Duodenal mucosa (tissue), 2 donors: ENCODE data around the gene TTLL13.

Source experiments
- H3K27ac ChIP-seq: one replicate; pipeline ENCODE4 v1.7.0; 2013; ENCODE audit warnings: low read depth, low read length
- H3K27me3 ChIP-seq, 2 donors: one replicate each; pipeline ENCODE4 v1.7.0; 2013; ENCODE audit warnings: low read length in 2 of 2, control low read depth in 1 of 2; ENCODE audit not compliant: insufficient read depth in 2 of 2, control insufficient read depth in 1 of 2
- H3K36me3 ChIP-seq, 2 donors: one replicate each; pipeline ENCODE4 v1.7.0; 2013; ENCODE audit warnings: low read length in 2 of 2, control low read depth in 1 of 2; ENCODE audit not compliant: insufficient read depth in 2 of 2, control insufficient read depth in 1 of 2
- H3K4me1 ChIP-seq, 2 donors: one replicate each; pipeline ENCODE4 v1.7.0; 2013; ENCODE audit warnings: low read length in 2 of 2, control low read depth in 1 of 2; ENCODE audit not compliant: insufficient read depth in 2 of 2, control insufficient read depth in 1 of 2
- H3K4me3 ChIP-seq, 2 donors: one replicate each; pipeline ENCODE4 v1.7.0; 2013; ENCODE audit warnings: low read length in 2 of 2, low read depth in 1 of 2
- H3K9ac ChIP-seq, 2 donors: one replicate each; pipeline ENCODE4 v1.7.0; 2013; ENCODE audit warnings: low read length in 2 of 2, low read depth in 1 of 2
- H3K9me3 ChIP-seq, 2 donors: one replicate each; pipeline ENCODE4 v1.7.0; 2013; ENCODE audit warnings: low read length in 2 of 2, control low read depth in 1 of 2; ENCODE audit not compliant: control insufficient read depth in 1 of 2

The TTLL13 gene, protein sequence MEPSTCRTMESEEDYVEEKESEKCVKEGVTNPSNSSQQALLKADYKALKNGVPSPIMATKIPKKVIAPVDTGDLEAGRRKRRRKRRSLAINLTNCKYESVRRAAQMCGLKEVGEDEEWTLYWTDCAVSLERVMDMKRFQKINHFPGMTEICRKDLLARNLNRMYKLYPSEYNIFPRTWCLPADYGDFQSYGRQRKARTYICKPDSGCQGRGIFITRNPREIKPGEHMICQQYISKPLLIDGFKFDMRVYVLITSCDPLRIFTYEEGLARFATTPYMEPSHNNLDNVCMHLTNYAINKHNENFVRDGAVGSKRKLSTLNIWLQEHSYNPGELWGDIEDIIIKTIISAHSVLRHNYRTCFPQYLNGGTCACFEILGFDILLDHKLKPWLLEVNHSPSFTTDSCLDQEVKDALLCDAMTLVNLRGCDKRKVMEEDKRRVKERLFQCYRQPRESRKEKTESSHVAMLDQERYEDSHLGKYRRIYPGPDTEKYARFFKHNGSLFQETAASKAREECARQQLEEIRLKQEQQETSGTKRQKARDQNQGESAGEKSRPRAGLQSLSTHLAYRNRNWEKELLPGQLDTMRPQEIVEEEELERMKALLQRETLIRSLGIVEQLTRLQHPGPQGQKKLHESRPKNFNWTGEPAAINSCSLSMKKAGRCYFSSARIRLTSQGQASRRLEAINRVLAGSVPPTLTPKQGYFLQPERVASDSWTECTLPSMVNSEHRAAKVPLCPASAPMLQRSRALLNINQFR

GRCh38 chr15:90249203-90249863, at the start of gene TTLL13:
TSS of gene TTLL13 (plus strand) at chr15:90249556. CDS start at chr15:90250631, 1,075 bp downstream.
- Histone ChIP-seq H3K27me3 (no peaks in the 10 kb centered on the region), H3K9ac (peak within 1 kb of the TSS; percentile 18 to 30), H3K4me3 (peak within 1 kb of the TSS; percentile 76 to 80), H3K36me3 (no peaks in the 10 kb centered on the region), H3K9me3 (no peaks in the 10 kb centered on the region), H3K27ac (no peak within 1 kb of the TSS), H3K4me1 (peaks cover 6 to 11% of the 10 kb centered on the region in 2 donors)

- H3K36me3 ChIP-seq, result peaks cover 7 to 12% of the 10 kb centered on the region in 2 donors
- H3K9me3 ChIP-seq, result no peaks in the 10 kb centered on the region
- peak overlapping the region; percentile 84 for H3K4me3 ChIP-seq
- peaks cover 28 to 34% of the 10 kb centered on the region in 2 donors for H3K4me1 ChIP-seq
- peak overlapping the region; percentile 76 for H3K27ac ChIP-seq
- peak overlapping the region; percentile 80 to 87 for H3K9ac ChIP-seq
- H3K27me3 ChIP-seq, result no peaks in the 10 kb centered on the region
Observed at GRCh38 chr15:90200534-90201129, 48.7 kb upstream of the TTLL13 start.

DNA sequence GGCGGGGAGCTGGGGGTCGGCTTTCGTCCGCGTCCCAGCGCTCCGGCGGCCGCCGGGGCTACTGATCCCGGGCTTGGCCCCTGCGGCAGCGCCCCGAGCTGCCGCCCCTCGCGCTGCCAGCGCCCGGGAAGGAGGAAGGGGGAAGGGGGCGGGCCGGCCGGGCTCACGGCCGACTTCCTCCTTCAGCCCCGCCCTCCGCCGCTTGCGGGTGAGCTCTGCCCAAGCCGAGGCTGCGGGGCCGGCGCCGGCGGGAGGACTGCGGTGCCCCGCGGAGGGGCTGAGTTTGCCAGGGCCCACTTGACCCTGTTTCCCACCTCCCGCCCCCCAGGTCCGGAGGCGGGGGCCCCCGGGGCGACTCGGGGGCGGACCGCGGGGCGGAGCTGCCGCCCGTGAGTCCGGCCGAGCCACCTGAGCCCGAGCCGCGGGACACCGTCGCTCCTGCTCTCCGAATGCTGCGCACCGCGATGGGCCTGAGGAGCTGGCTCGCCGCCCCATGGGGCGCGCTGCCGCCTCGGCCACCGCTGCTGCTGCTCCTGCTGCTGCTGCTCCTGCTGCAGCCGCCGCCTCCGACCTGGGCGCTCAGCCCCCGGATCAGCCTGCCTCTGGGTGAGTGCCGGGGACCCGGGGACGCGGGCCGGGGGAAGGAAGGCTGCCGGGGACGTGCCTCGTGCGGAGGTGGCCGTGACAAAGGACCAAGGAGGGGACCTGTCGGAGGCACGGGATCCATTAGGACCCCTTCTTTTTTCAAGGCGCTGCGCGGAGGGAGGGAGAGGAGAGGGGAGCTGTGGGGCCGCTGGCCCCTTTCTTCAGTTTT, 48.0 kb upstream of the TTLL13 start, which contains the start of gene SEMA4B:
TSS of gene SEMA4B (plus strand) at position 201 of the 814 bp plus-strand sequence. CDS start at position 450, 249 bp downstream.
- H3K27me3 ChIP-seq, result no peaks in the 10 kb centered on the region
- H3K9ac ChIP-seq, result peak within 1 kb of the TSS; percentile 87
- peaks cover 28 to 34% of the 10 kb centered on the region in 2 donors for H3K4me1 ChIP-seq
- H3K36me3 ChIP-seq, result peaks cover 7 to 19% of the 10 kb centered on the region in 2 donors
- H3K9me3 ChIP-seq, result no peaks in the 10 kb centered on the region
- peak within 1 kb of the TSS; percentile 84 for H3K4me3 ChIP-seq
- peak within 1 kb of the TSS; percentile 76 for H3K27ac ChIP-seq

GRCh38 chr15:90201944-90202375, 47.4 kb upstream of the TTLL13 start:
- H3K4me1 ChIP-seq, result peaks cover 28 to 34% of the 10 kb centered on the region in 2 donors

GRCh38 chr15:90202929-90203328, 46.4 kb upstream of the TTLL13 start:
- Histone ChIP-seq H3K27me3 (no peaks in the 10 kb centered on the region), H3K4me1 (peaks cover 28 to 39% of the 10 kb centered on the region in 2 donors), H3K27ac (no peak overlapping the region), H3K4me3 (peak overlapping the region; percentile 84), H3K9me3 (no peaks in the 10 kb centered on the region), H3K9ac (peak overlapping the region; percentile 44 to 87), H3K36me3 (peaks cover 18 to 26% of the 10 kb centered on the region in 2 donors)

More at GRCh38 chr15:90201944-90202375, 47.4 kb upstream of the TTLL13 start:
- H3K27ac ChIP-seq, result peak overlapping the region; percentile 76
- H3K9ac ChIP-seq, result peak overlapping the region; percentile 87
- H3K9me3 ChIP-seq, result no peaks in the 10 kb centered on the region
- H3K4me3 ChIP-seq, result peak overlapping the region; percentile 84
- H3K36me3 ChIP-seq, result peaks cover 9 to 24% of the 10 kb centered on the region in 2 donors
- no peaks in the 10 kb centered on the region for H3K27me3 ChIP-seq

DNA sequence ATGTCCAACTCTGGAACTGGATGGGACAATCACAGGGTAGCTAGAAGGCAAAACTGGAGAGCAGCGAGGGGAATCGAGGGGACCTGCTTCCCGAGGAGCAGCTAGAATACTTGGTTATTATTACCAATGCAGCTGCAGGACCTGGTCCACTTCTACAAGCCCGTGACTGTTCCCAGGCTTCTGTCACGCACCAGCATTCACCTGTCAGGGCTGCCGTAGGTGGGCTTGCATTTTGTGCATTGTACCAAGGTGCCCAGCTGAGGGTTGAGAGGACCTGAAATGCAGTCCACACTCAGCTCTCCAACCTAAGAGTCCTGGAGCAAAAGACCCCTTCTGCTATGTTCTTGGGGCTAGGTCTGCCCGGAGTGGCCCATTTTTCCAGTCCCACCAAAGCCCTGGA, 45.9 kb upstream of the TTLL13 start:
- Histone ChIP-seq H3K36me3 (peaks cover 18 to 26% of the 10 kb centered on the region in 2 donors), H3K27me3 (no peaks in the 10 kb centered on the region), H3K9ac (peak overlapping the region; percentile 44 to 87), H3K9me3 (no peaks in the 10 kb centered on the region), H3K4me1 (peaks cover 28 to 36% of the 10 kb centered on the region in 2 donors), H3K27ac (no peak overlapping the region), H3K4me3 (peak overlapping the region; percentile 6 to 84)

- no peaks in the 10 kb centered on the region for H3K27me3 ChIP-seq
- H3K4me1 ChIP-seq, result peaks cover 28 to 33% of the 10 kb centered on the region in 2 donors
- H3K9ac ChIP-seq, result no peak overlapping the region
- H3K27ac ChIP-seq, result no peak overlapping the region
- no peaks in the 10 kb centered on the region for H3K9me3 ChIP-seq
- peaks cover 18 to 26% of the 10 kb centered on the region in 2 donors for H3K36me3 ChIP-seq
- no peak overlapping the region for H3K4me3 ChIP-seq
Observed at GRCh38 chr15:90203922-90204321, 45.4 kb upstream of the TTLL13 start.

GRCh38 chr15:90205050-90205848, 44.1 kb upstream of the TTLL13 start:
- H3K4me3 ChIP-seq, result no peak overlapping the region
- H3K9me3 ChIP-seq, result no peaks in the 10 kb centered on the region
- no peak overlapping the region for H3K27ac ChIP-seq
- H3K27me3 ChIP-seq, result no peaks in the 10 kb centered on the region
- peaks cover 36 to 37% of the 10 kb centered on the region in 2 donors for H3K4me1 ChIP-seq
- H3K9ac ChIP-seq, result no peak overlapping the region
- peaks cover 21 to 35% of the 10 kb centered on the region in 2 donors for H3K36me3 ChIP-seq
